ENCODE measurements around the gene PDK3.
A peak's percentile ranks its signal among the peaks of the same experiment; 100 is the strongest.

PDK3 gene

GRCh38 chrX:24464836-24465531 is at the start of gene PDK3:
Gene PDK3 (plus strand): TSS chrX:24465286. CDS start chrX:24465456, 170 bp downstream.
- no peak for TF ChIP-seq EZH2 (optimal IDR thresholded peaks at IDR 0.05; ENCODE audit: low read depth, low read length)
- TF ChIP-seq EZH2phosphoT487 (IDR thresholded peaks at IDR 0.05; ENCODE audit: low read length), result no peak
- TF ChIP-seq, protein P1, sequence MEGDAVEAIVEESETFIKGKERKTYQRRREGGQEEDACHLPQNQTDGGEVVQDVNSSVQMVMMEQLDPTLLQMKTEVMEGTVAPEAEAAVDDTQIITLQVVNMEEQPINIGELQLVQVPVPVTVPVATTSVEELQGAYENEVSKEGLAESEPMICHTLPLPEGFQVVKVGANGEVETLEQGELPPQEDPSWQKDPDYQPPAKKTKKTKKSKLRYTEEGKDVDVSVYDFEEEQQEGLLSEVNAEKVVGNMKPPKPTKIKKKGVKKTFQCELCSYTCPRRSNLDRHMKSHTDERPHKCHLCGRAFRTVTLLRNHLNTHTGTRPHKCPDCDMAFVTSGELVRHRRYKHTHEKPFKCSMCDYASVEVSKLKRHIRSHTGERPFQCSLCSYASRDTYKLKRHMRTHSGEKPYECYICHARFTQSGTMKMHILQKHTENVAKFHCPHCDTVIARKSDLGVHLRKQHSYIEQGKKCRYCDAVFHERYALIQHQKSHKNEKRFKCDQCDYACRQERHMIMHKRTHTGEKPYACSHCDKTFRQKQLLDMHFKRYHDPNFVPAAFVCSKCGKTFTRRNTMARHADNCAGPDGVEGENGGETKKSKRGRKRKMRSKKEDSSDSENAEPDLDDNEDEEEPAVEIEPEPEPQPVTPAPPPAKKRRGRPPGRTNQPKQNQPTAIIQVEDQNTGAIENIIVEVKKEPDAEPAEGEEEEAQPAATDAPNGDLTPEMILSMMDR (IDR thresholded peaks at IDR 0.05; ENCODE audit: low read length), result no peak
- Histone ChIP-seq H3K9me3 (replicated peaks; ENCODE audit: insufficient read depth, low read length) (no peaks in the 10 kb centered on the region), H3K79me2 (ENCODE audit: low read length) (0 out of 2 replicates have a peak, but pooled peaks cover 6% of the 10 kb centered on the region), H3K4me3 (ENCODE audit: low read length) (peak within 1 kb of the TSS; percentile 81), H3K4me1 (ENCODE audit: low read length) (0 out of 2 replicates have a peak, but pooled peaks cover 5% of the 10 kb centered on the region), H3K36me3 (replicated peaks; ENCODE audit: insufficient read depth, low read length) (no peaks in the 10 kb centered on the region), H3K27me3 (replicated peaks; ENCODE audit: insufficient read depth, low read length) (no peaks in the 10 kb centered on the region), H3K4me2 (ENCODE audit: low read depth, low read length) (peak within 1 kb of the TSS; percentile 68; the same call in 1 of the 2 replicates), H3K9me2 (replicated peaks; ENCODE audit: insufficient read depth, low read length) (no peaks in the 10 kb centered on the region), H3F3A (ENCODE audit: insufficient read depth, low read length) (no peaks in the 10 kb centered on the region), H4K20me1 (ENCODE audit: insufficient read depth, low read length) (no peaks in the 10 kb centered on the region), H3K9ac (ENCODE audit: low read length) (peak within 1 kb of the TSS; percentile 76), H2AFZ (ENCODE audit: low read length) (peak within 1 kb of the TSS; percentile 77), H3K27ac (ENCODE audit: low read length) (peak within 1 kb of the TSS; percentile 46; the same call in 1 of the 2 replicates)
- DNase-seq, result peak; percentile 86

DNA sequence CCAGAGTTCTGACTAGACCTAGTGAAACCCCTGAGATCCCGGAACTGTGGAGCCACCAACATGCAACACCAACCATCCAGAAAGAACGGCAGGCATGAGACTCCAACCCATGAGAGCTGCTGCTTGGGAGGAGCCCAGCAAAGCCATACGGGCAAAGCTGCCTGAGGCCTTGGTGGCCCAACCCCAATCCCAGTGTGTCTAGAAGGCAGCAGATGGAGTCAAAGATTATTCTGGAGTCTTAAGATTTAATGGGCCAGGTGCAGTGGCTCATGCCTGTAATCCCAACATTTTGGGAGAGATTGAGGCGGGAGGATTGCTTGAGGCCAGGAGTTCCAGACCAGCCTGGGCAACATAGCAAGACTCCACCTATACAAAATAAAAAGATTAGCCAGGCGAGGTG is 49.2 kb upstream of the PDK3 start:
- no peak overlapping the region for H3K4me2 ChIP-seq (ENCODE audit: low read depth, low read length)
- H3K9me3 ChIP-seq (replicated peaks; ENCODE audit: insufficient read depth, low read length), result no peaks in the 10 kb centered on the region
- TF ChIP-seq EZH2phosphoT487 (IDR thresholded peaks at IDR 0.05; ENCODE audit: low read length) (no peak), EZH2 (optimal IDR thresholded peaks at IDR 0.05; ENCODE audit: low read depth, low read length) (no peak)
- TF ChIP-seq, protein P1 (IDR thresholded peaks at IDR 0.05; ENCODE audit: low read length), result no peak
- H2AFZ ChIP-seq (ENCODE audit: low read length), result no peak overlapping the region
- no peaks in the 10 kb centered on the region for H4K20me1 ChIP-seq (ENCODE audit: insufficient read depth, low read length)
- H3K36me3 ChIP-seq (replicated peaks; ENCODE audit: insufficient read depth, low read length), result no peaks in the 10 kb centered on the region
- H3K27me3 ChIP-seq (replicated peaks; ENCODE audit: insufficient read depth, low read length), result no peaks in the 10 kb centered on the region
- no peak for DNase-seq
- H3K9ac ChIP-seq (ENCODE audit: low read length), result no peak overlapping the region
- H3K4me3 ChIP-seq (ENCODE audit: low read length), result no peak overlapping the region
- no peaks in the 10 kb centered on the region for H3K9me2 ChIP-seq (replicated peaks; ENCODE audit: insufficient read depth, low read length)
- H3K27ac ChIP-seq (ENCODE audit: low read length), result no peak overlapping the region
- peaks cover 6% of the 10 kb centered on the region; the same call in 1 of the 2 replicates for H3F3A ChIP-seq (ENCODE audit: insufficient read depth, low read length)
- H3K4me1 ChIP-seq (ENCODE audit: low read length), result peaks cover 16% of the 10 kb centered on the region
- H3K79me2 ChIP-seq (ENCODE audit: low read length), result no peaks in the 10 kb centered on the region

DNA sequence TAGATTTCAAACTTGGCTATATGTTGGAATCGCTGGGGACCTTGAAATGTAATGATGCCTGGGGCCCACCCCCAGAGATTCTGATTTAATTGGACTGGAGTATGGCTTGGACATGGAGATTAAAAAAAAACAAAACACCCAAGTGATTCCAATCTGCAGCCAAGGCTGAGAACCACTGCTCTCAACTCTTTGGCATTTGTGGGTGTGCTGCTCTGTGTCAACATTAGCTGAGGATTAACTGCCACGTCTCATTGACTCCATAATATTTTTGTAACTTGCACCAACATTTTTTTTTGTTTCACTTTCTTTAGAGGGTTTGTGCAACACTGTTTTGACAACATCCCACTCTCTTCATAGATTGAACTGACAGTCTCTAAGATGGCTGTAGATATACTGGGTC is 41.1 kb upstream of the PDK3 start:
- Histone ChIP-seq H3K36me3 (replicated peaks; ENCODE audit: insufficient read depth, low read length) (no peaks in the 10 kb centered on the region), H3K79me2 (ENCODE audit: low read length) (no peaks in the 10 kb centered on the region), H3K4me3 (ENCODE audit: low read length) (no peak overlapping the region), H3K4me2 (ENCODE audit: low read depth, low read length) (no peak overlapping the region), H3K27ac (ENCODE audit: low read length) (no peak overlapping the region), H3K9me3 (replicated peaks; ENCODE audit: insufficient read depth, low read length) (no peaks in the 10 kb centered on the region), H3K4me1 (ENCODE audit: low read length) (no peaks in the 10 kb centered on the region), H4K20me1 (ENCODE audit: insufficient read depth, low read length) (no peaks in the 10 kb centered on the region), H3K9me2 (replicated peaks; ENCODE audit: insufficient read depth, low read length) (no peaks in the 10 kb centered on the region), H3K9ac (ENCODE audit: low read length) (no peak overlapping the region), H2AFZ (ENCODE audit: low read length) (no peak overlapping the region), H3F3A (ENCODE audit: insufficient read depth, low read length) (no peaks in the 10 kb centered on the region), H3K27me3 (replicated peaks; ENCODE audit: insufficient read depth, low read length) (no peaks in the 10 kb centered on the region)
- no peak for DNase-seq
- TF ChIP-seq, protein P1 (IDR thresholded peaks at IDR 0.05; ENCODE audit: low read length), result no peak
- TF ChIP-seq EZH2phosphoT487 (IDR thresholded peaks at IDR 0.05; ENCODE audit: low read length), result no peak
- TF ChIP-seq EZH2 (optimal IDR thresholded peaks at IDR 0.05; ENCODE audit: low read depth, low read length), result no peak
